Measurements from ENCODE around the gene AFF3. TPM values are rescaled to one million over a fixed set of nuclear protein-coding genes. Genes with fewer than 3 reads are reported as not detected.

Gene AFF3
- total RNA-seq, 1 experiment from 2014 or later, result 1.6 TPM

GRCh38 chr2:99812426-99812825 lies 330.0 kb downstream of the AFF3 start:
- in situ Hi-C loops (cut with HindIII; ENCODE audit: low pct_unique_long_range_greater_than_20kb, low sequenced_read_pairs), result no loop called here
- no peak for DNase-seq (ENCODE audit: low read depth)

- in situ Hi-C loops (cut with HindIII; ENCODE audit: low pct_unique_long_range_greater_than_20kb, low sequenced_read_pairs), result no loop called here
Observed at GRCh38 chr2:99811544-99811943, 330.8 kb downstream of the AFF3 start.

GRCh38 chr2:99810225-99810624 lies 332.2 kb downstream of the AFF3 start:
- no peak for DNase-seq (ENCODE audit: low read depth)
- in situ Hi-C loops (cut with HindIII; ENCODE audit: low pct_unique_long_range_greater_than_20kb, low sequenced_read_pairs), result no loop called here

More at GRCh38 chr2:99811544-99811943, 330.8 kb downstream of the AFF3 start:
- DNase-seq (ENCODE audit: low read depth), result no peak

GRCh38 chr2:99809259-99809900 lies 333.0 kb downstream of the AFF3 start:
- in situ Hi-C loops (cut with HindIII; ENCODE audit: low pct_unique_long_range_greater_than_20kb, low sequenced_read_pairs), result no loop called here
- no peak for DNase-seq (ENCODE audit: low read depth)

GRCh38 chr2:99808361-99809200 lies 333.8 kb downstream of the AFF3 start:
- in situ Hi-C loops (cut with HindIII; ENCODE audit: low pct_unique_long_range_greater_than_20kb, low sequenced_read_pairs), result no loop called here
- DNase-seq (ENCODE audit: low read depth), result no peak

GRCh38 chr2:99806758-99807157 lies 335.6 kb downstream of the AFF3 start:
- in situ Hi-C loops (cut with HindIII; ENCODE audit: low pct_unique_long_range_greater_than_20kb, low sequenced_read_pairs), result no loop called here
- DNase-seq (ENCODE audit: low read depth), result peak; percentile 79

GRCh38 chr2:99805930-99806476 lies 336.4 kb downstream of the AFF3 start:
- in situ Hi-C loops (cut with HindIII; ENCODE audit: low pct_unique_long_range_greater_than_20kb, low sequenced_read_pairs), result no loop called here
- no peak for DNase-seq (ENCODE audit: low read depth)

- DNase-seq (ENCODE audit: low read depth), result no peak
- in situ Hi-C loops (cut with HindIII; ENCODE audit: low pct_unique_long_range_greater_than_20kb, low sequenced_read_pairs), result no loop called here
Observed at GRCh38 chr2:99803846-99804245, 338.5 kb downstream of the AFF3 start.

- in situ Hi-C loops (cut with HindIII; ENCODE audit: low pct_unique_long_range_greater_than_20kb, low sequenced_read_pairs), result no loop called here
- no peak for DNase-seq (ENCODE audit: low read depth)
Observed at GRCh38 chr2:99802734-99803133, 339.7 kb downstream of the AFF3 start.

- in situ Hi-C loops (cut with HindIII; ENCODE audit: low pct_unique_long_range_greater_than_20kb, low sequenced_read_pairs), result no loop called here
Observed at GRCh38 chr2:99801327-99801901, 341.0 kb downstream of the AFF3 start.

GRCh38 chr2:99797475-99797874 lies 344.9 kb downstream of the AFF3 start:
- DNase-seq (ENCODE audit: low read depth), result no peak
- in situ Hi-C loops (cut with HindIII; ENCODE audit: low pct_unique_long_range_greater_than_20kb, low sequenced_read_pairs), result no loop called here

More at GRCh38 chr2:99801327-99801901, 341.0 kb downstream of the AFF3 start:
- no peak for DNase-seq (ENCODE audit: low read depth)

GRCh38 chr2:99794414-99794813 lies 348.0 kb downstream of the AFF3 start:
- in situ Hi-C loops (cut with HindIII; ENCODE audit: low pct_unique_long_range_greater_than_20kb, low sequenced_read_pairs), result no loop called here
- no peak for DNase-seq (ENCODE audit: low read depth)

- in situ Hi-C loops (cut with HindIII; ENCODE audit: low pct_unique_long_range_greater_than_20kb, low sequenced_read_pairs), result no loop called here
- no peak for DNase-seq (ENCODE audit: low read depth)
Observed at GRCh38 chr2:99793022-99793421, 349.4 kb downstream of the AFF3 start.

- no peak for DNase-seq (ENCODE audit: low read depth)
- in situ Hi-C loops (cut with HindIII; ENCODE audit: low pct_unique_long_range_greater_than_20kb, low sequenced_read_pairs), result no loop called here
Observed at GRCh38 chr2:99789849-99790248, 352.5 kb downstream of the AFF3 start.

- no peak for DNase-seq (ENCODE audit: low read depth)
- in situ Hi-C loops (cut with HindIII; ENCODE audit: low pct_unique_long_range_greater_than_20kb, low sequenced_read_pairs), result no loop called here
Observed at GRCh38 chr2:99787769-99788382, 354.5 kb downstream of the AFF3 start.

- no peak for DNase-seq (ENCODE audit: low read depth)
- in situ Hi-C loops (cut with HindIII; ENCODE audit: low pct_unique_long_range_greater_than_20kb, low sequenced_read_pairs), result no loop called here
Observed at GRCh38 chr2:99786636-99787390, 355.6 kb downstream of the AFF3 start.

GRCh38 chr2:99784946-99785345 lies 357.4 kb downstream of the AFF3 start:
- in situ Hi-C loops (cut with HindIII; ENCODE audit: low pct_unique_long_range_greater_than_20kb, low sequenced_read_pairs), result no loop called here
- no peak for DNase-seq (ENCODE audit: low read depth)

GRCh38 chr2:99784282-99784681 lies 358.1 kb downstream of the AFF3 start:
- in situ Hi-C loops (cut with HindIII; ENCODE audit: low pct_unique_long_range_greater_than_20kb, low sequenced_read_pairs), result no loop called here

More at GRCh38 chr2:99784282-99784681, 358.1 kb downstream of the AFF3 start:
- DNase-seq (ENCODE audit: low read depth), result no peak
